Ascending aorta (tissue), 2 donors: ENCODE data around the gene CASP4. TPM values are rescaled to one million over a fixed set of nuclear protein-coding genes. Genes with fewer than 3 reads are reported as not detected.
A peak's percentile ranks its signal among the peaks of the same experiment; 100 is the strongest.

Source experiments
- DNase-seq, 2 donors: peaks; one replicate each; pipeline ENCODE4 v3.0.0-alpha.2; 2019; ENCODE audit warnings: low spot score in 2 of 2
- H3K27ac ChIP-seq, 2 donors: fragments of 200-600 bp; sonication (generic); one replicate each; pipeline ENCODE4 v1.5.1; 2016 to 2017; ENCODE audit warnings: mild to moderate bottlenecking in 1 of 2
- H3K27me3 ChIP-seq: fragments of 200-600 bp; sonication (generic); one replicate; pipeline ENCODE4 v1.5.1; 2017
- H3K36me3 ChIP-seq, 2 donors: fragments of 200-600 bp; sonication (generic); one replicate each; pipeline ENCODE4 v1.5.1; 2016
- H3K4me1 ChIP-seq, 2 donors: fragments of 200-600 bp; sonication (generic); one replicate each; pipeline ENCODE4 v1.5.1; 2016 to 2017; ENCODE audit warnings: mild to moderate bottlenecking in 1 of 2
- H3K4me3 ChIP-seq, 2 donors: fragments of 200-600 bp; sonication (generic); one replicate each; pipeline ENCODE4 v1.5.1; 2016 to 2017; ENCODE audit warnings: mild to moderate bottlenecking in 1 of 2
- H3K9me3 ChIP-seq, 2 donors: fragments of 200-600 bp; sonication (generic); one replicate each; pipeline ENCODE4 v1.5.1; 2016
- intact Hi-C: fragments of 100-400 bp; cut with DNase I; formaldehyde crosslinking; loops from one replicate; pipeline ENCODE4 v1.15.1; 2023
- total RNA-seq: library from RNA; depleted of rRNA; stranded (reverse); fragments of >200 nt; gene quantifications from one replicate; pipeline ENCODE4 v1.1.0, GENCODE V29; 2016
- TF ChIP-seq, protein P1 (sequence below), 3 experiments: fragments of 200-600 bp in 2 of 3; fragments of 450-650 bp in 1 of 3; sonication (generic) in 2 of 3; IDR thresholded peaks; one replicate each; pipeline ENCODE4 v1.5.1; 2016 to 2019; ENCODE audit warnings: antibody characterized with exemption in 3 of 3, mild to moderate bottlenecking in 1 of 3, moderate library complexity in 1 of 3

Gene CASP4
- 56.6 TPM for total RNA-seq

DNA sequence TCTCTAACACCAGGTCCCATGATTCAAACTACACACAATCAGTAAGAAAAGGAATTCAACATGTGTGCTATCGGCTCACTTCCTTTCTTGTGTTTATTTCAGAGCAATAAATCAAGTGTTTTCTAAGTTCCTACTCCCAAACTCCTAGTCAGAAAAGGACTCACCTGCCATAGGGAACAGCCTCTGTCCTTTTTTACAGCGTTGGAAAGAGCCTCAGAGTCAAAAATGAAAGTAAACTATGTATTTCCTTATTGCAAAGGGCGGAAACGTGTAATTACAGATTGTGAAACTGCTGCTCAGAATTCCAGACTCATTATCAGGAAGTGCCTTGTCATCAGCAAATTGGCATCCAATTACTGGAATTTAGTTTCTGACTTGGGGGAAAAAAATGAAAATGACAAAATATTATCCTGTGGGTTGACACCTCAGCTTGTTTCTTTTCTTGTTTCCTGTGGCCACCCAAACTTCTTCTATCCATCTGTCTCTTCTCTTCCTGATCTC, at the start of gene CASP4:
Gene CASP4 (minus strand): TSS at position 220 of the 501 bp plus-strand sequence. CDS start 49 bp downstream, at position 171.
- TF ChIP-seq, protein P1, sequence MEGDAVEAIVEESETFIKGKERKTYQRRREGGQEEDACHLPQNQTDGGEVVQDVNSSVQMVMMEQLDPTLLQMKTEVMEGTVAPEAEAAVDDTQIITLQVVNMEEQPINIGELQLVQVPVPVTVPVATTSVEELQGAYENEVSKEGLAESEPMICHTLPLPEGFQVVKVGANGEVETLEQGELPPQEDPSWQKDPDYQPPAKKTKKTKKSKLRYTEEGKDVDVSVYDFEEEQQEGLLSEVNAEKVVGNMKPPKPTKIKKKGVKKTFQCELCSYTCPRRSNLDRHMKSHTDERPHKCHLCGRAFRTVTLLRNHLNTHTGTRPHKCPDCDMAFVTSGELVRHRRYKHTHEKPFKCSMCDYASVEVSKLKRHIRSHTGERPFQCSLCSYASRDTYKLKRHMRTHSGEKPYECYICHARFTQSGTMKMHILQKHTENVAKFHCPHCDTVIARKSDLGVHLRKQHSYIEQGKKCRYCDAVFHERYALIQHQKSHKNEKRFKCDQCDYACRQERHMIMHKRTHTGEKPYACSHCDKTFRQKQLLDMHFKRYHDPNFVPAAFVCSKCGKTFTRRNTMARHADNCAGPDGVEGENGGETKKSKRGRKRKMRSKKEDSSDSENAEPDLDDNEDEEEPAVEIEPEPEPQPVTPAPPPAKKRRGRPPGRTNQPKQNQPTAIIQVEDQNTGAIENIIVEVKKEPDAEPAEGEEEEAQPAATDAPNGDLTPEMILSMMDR (IDR thresholded peaks at IDR 0.05): no peak
- H3K36me3 ChIP-seq: no peaks in the 10 kb centered on the region
- intact Hi-C loops: loop anchor here (5.0 kb wide), 2 partner anchors 51 to 71 kb away; partner anchors contain the start of gene CASP12
- DNase-seq: no peak
- H3K27ac ChIP-seq: peak within 1 kb of the TSS; percentile 84 to 85
- H3K9me3 ChIP-seq: peaks cover 0 to 10% of the 10 kb centered on the region in 2 donors
- H3K4me1 ChIP-seq: peaks cover 0 to 20% of the 10 kb centered on the region in 2 donors
- H3K4me3 ChIP-seq: peak within 1 kb of the TSS; percentile 71 to 74
- H3K27me3 ChIP-seq: no peaks in the 10 kb centered on the region

DNA sequence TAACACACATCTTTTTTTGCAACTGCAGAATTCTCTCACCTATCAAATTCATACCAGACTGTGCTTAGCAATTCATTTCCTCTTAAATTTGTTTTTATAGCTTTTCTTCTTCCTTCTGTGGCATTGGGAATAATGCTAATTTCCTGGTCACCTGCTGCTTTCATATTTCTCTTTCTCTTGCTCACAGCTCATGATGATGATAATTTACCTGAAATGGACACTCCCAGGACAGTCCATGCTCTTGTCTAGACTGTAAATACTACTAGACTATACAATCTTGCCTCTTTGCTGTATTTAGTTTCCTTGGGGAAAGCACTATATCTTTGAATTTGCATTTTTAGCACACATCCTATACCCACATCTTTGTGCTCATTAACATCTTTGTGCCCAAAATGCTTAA, 39.1 kb upstream of the CASP4 start:
- intact Hi-C loops: no loop called here
- no peak for DNase-seq
- H3K4me3 ChIP-seq: no peak overlapping the region
- H3K4me1 ChIP-seq: no peaks in the 10 kb centered on the region
- H3K36me3 ChIP-seq: no peaks in the 10 kb centered on the region
- no peaks in the 10 kb centered on the region for H3K27me3 ChIP-seq
- no peaks in the 10 kb centered on the region for H3K9me3 ChIP-seq
- H3K27ac ChIP-seq: no peak overlapping the region
- TF ChIP-seq, protein P1 (IDR thresholded peaks at IDR 0.05): no peak

DNA sequence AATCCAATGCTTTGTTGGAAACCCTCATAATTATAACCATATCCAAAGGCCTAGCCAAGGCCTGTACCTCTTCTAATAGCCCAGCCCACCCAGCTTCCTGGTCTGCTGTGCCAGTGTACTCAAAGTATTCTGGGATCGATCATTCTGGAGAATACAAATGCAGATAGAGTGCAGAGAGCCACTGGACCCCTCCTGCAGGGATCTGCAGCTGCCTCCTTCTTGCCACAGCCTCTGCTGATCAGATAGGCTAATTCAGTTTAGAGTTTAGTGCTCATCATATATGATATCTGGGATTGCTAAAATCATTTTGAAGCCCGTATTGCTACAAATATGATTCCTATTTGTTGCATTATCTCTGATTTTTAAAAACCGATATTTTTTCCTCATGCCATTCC, 37.1 kb upstream of the CASP4 start:
- TF ChIP-seq, protein P1 (IDR thresholded peaks at IDR 0.05): no peak

DNA sequence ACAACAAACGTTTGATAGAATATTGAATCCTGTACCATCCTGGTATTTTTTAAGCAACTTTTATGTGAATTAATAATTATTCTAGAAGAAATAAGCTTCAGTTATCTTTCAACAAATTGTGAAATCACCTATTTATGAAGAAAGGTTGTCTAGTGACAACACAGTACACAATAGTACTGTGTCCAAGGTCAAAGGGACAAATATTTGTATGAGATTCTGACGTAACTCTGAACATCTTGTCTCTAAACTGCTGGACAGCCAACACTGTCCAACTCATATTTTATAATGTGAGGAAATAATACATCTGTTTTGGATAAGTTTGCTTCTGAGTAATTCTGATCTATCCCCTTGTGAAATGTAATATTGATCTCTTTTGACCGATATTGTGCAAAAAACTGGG, 35.6 kb upstream of the CASP4 start:
- Histone ChIP-seq H3K9me3 (no peaks in the 10 kb centered on the region), H3K36me3 (no peaks in the 10 kb centered on the region), H3K27ac (no peak overlapping the region), H3K27me3 (no peaks in the 10 kb centered on the region), H3K4me3 (no peak overlapping the region), H3K4me1 (no peaks in the 10 kb centered on the region)
- intact Hi-C loops: no loop called here
- no peak for DNase-seq
- TF ChIP-seq, protein P1 (IDR thresholded peaks at IDR 0.05): no peak

More for the DNA sequence above, 37.1 kb upstream of the CASP4 start:
- DNase-seq: no peak
- Histone ChIP-seq H3K27ac (no peak overlapping the region), H3K4me3 (no peak overlapping the region), H3K9me3 (no peaks in the 10 kb centered on the region), H3K36me3 (no peaks in the 10 kb centered on the region), H3K4me1 (no peaks in the 10 kb centered on the region), H3K27me3 (no peaks in the 10 kb centered on the region)
- intact Hi-C loops: no loop called here

DNA sequence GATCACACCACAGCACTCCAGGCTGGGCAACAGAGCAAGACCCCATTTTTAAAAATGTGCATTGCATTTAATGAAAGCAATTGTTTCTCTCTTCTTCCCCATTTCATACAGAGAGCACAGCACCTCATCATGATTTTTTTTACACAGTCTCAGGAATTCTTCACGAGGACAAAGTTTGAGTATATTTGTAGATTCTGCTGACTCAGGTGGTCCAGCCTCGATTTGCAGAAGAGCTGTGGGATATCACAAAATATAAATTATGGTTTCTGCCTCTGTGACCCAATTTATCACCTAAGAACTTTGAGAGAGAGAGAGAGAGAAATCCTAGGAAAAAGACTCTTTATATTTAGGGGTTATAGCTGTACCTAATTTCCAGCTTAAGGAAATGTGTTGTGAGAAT, 34.8 kb upstream of the CASP4 start:
- intact Hi-C loops: no loop called here
- Histone ChIP-seq H3K27ac (no peak overlapping the region), H3K27me3 (no peaks in the 10 kb centered on the region), H3K4me1 (no peaks in the 10 kb centered on the region), H3K9me3 (no peaks in the 10 kb centered on the region), H3K4me3 (no peak overlapping the region), H3K36me3 (no peaks in the 10 kb centered on the region)
- no peak for DNase-seq
- TF ChIP-seq, protein P1 (IDR thresholded peaks at IDR 0.05): no peak

DNA sequence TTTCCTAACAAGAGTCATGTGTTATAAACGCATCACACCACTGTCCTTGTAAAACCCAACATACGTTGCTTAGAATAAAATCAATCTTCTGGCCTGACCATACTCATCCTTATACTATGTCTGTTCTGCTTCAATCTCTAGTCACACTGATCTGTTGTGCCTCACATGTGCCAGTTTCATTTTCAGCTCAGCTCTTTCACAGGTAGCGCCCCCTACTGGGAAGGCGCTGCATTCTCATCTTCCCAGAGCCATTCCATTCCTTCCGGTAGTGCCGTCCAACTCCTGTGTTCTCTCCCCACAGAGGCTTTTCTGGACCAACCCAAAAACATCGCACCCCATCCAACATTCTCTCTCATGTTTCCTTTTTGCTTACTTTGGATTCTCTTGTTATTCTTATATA, 32.4 kb upstream of the CASP4 start:
- no peaks in the 10 kb centered on the region for H3K4me1 ChIP-seq
- intact Hi-C loops: no loop called here
- H3K27me3 ChIP-seq: no peaks in the 10 kb centered on the region
- TF ChIP-seq, protein P1 (IDR thresholded peaks at IDR 0.05): peak in 2 of 3 experiments; percentile 18 to 40
- H3K36me3 ChIP-seq: no peaks in the 10 kb centered on the region
- H3K27ac ChIP-seq: no peak overlapping the region
- no peak overlapping the region for H3K4me3 ChIP-seq
- H3K9me3 ChIP-seq: no peaks in the 10 kb centered on the region
- no peak for DNase-seq
